Upper lobe of left lung (tissue), 4 donors: Measurements from ENCODE around the gene MAPKBP1.

ENCODE experiments used
- EP300 ChIP-seq, 4 donors: sonication (generic); formaldehyde crosslinking; IDR thresholded peaks; one replicate each; pipeline ENCODE4 v1.5.1; 2017; ENCODE audit warnings: antibody characterized with exemption in 4 of 4, control low read depth in 2 of 4
- POLR2A ChIP-seq, 4 donors: fragments of 450-650 bp; IDR thresholded peaks; one replicate each; pipeline ENCODE4 v1.5.1; 2016 to 2017; ENCODE audit warnings: antibody characterized with exemption in 4 of 4, mild to moderate bottlenecking in 2 of 4
- POLR2AphosphoS5 ChIP-seq, 2 donors: sonication (generic); formaldehyde crosslinking; IDR thresholded peaks; one replicate each; pipeline ENCODE4 v1.5.1; 2017; ENCODE audit warnings: antibody characterized with exemption in 2 of 2
- TF ChIP-seq, protein P1 (sequence below), 6 experiments: fragments of 450-650 bp in 4 of 6; fragments of 200-600 bp in 2 of 6; sonication (generic) in 2 of 6; IDR thresholded peaks; one replicate each; pipeline ENCODE4 v1.5.1; 2016 to 2019; ENCODE audit warnings: antibody characterized with exemption in 6 of 6

GRCh38 chr15:41866263-41866703 is 92.0 kb downstream of the MAPKBP1 start:
- TF ChIP-seq POLR2A (IDR thresholded peaks at IDR 0.05) = no peak
- TF ChIP-seq, protein P1, sequence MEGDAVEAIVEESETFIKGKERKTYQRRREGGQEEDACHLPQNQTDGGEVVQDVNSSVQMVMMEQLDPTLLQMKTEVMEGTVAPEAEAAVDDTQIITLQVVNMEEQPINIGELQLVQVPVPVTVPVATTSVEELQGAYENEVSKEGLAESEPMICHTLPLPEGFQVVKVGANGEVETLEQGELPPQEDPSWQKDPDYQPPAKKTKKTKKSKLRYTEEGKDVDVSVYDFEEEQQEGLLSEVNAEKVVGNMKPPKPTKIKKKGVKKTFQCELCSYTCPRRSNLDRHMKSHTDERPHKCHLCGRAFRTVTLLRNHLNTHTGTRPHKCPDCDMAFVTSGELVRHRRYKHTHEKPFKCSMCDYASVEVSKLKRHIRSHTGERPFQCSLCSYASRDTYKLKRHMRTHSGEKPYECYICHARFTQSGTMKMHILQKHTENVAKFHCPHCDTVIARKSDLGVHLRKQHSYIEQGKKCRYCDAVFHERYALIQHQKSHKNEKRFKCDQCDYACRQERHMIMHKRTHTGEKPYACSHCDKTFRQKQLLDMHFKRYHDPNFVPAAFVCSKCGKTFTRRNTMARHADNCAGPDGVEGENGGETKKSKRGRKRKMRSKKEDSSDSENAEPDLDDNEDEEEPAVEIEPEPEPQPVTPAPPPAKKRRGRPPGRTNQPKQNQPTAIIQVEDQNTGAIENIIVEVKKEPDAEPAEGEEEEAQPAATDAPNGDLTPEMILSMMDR (IDR thresholded peaks at IDR 0.05) = no peak
- no peak for TF ChIP-seq EP300 (IDR thresholded peaks at IDR 0.05)
- TF ChIP-seq POLR2AphosphoS5 (IDR thresholded peaks at IDR 0.05) = no peak
